Vagina (tissue), 2 donors: ENCODE results near the gene PCBP3. TPM values are rescaled to one million over a fixed set of nuclear protein-coding genes. Genes with fewer than 3 reads are reported as not detected.
A peak's percentile ranks its signal among the peaks of the same experiment; 100 is the strongest.

Experiments used
- DNase-seq, 2 donors: peaks; one replicate each; pipeline ENCODE4 v3.0.0-alpha.2; 2017; ENCODE audit errors: extremely low spot score in 2 of 2
- H3K27ac ChIP-seq: fragments of 200-600 bp; sonication (generic); one replicate; pipeline ENCODE4 v1.5.1; 2019
- H3K27me3 ChIP-seq: fragments of 200-600 bp; sonication (generic); one replicate; pipeline ENCODE4 v1.5.1; 2019
- H3K36me3 ChIP-seq, 2 donors: fragments of 200-600 bp; sonication (generic); one replicate each; pipeline ENCODE4 v1.5.1; 2017 to 2019
- H3K4me1 ChIP-seq: fragments of 200-600 bp; sonication (generic); one replicate; pipeline ENCODE4 v1.5.1; 2019
- H3K4me3 ChIP-seq, 2 donors: fragments of 200-600 bp; sonication (generic); 1 replicate in 1 of 2; 2 replicates in 1 of 2; pipeline ENCODE4 v1.5.1; 2016 to 2019
- H3K9me3 ChIP-seq: fragments of 200-600 bp; sonication (generic); one replicate; pipeline ENCODE4 v1.5.1; 2019
- CTCF ChIP-seq, 3 experiments: fragments of 450-650 bp in 2 of 3; fragments of 200-600 bp in 1 of 3; sonication (generic) in 1 of 3; IDR thresholded peaks; one replicate each; pipeline ENCODE4 v1.5.1; 2017 to 2019; ENCODE audit warnings: antibody characterized with exemption in 3 of 3, mild to moderate bottlenecking in 2 of 3, moderate library complexity in 2 of 3
- POLR2A ChIP-seq, 2 donors: fragments of 450-650 bp; IDR thresholded peaks; one replicate each; pipeline ENCODE4 v1.6.1; 2017; ENCODE audit warnings: antibody characterized with exemption in 2 of 2, mild to moderate bottlenecking in 2 of 2, moderate library complexity in 2 of 2
- POLR2AphosphoS5 ChIP-seq, 2 donors: sonication (generic); formaldehyde crosslinking; IDR thresholded peaks; one replicate each; pipeline ENCODE4 v1.9.0; 2017; ENCODE audit warnings: antibody characterized with exemption in 2 of 2, mild to moderate bottlenecking in 2 of 2, low read depth in 1 of 2; ENCODE audit not compliant: insufficient read depth in 1 of 2
- intact Hi-C: fragments of 100-400 bp; cut with DNase I; formaldehyde crosslinking; loops from one replicate; pipeline ENCODE4 v1.15.1; 2023
- total RNA-seq: library from RNA; depleted of rRNA; stranded (reverse); fragments of >200 nt; gene quantifications from one replicate; pipeline ENCODE4 v1.2.3, GENCODE V29; 2016

The PCBP3 gene
- total RNA-seq, 1 donor from 2014 or later: 4.9 TPM

GRCh38 chr21:45632160-45632559 is 11.4 kb upstream of the PCBP3 start:
- DNase-seq: peak in 1 of 2 donors; percentile 25
- Histone ChIP-seq H3K9me3 (no peaks in the 10 kb centered on the region), H3K27ac (no peak overlapping the region), H3K36me3 (no peaks in the 10 kb centered on the region), H3K27me3 (no peaks in the 10 kb centered on the region), H3K4me1 (no peaks in the 10 kb centered on the region), H3K4me3 (no peak overlapping the region)
- intact Hi-C loops: no loop called here
- TF ChIP-seq POLR2A (IDR thresholded peaks at IDR 0.05) (no peak), POLR2AphosphoS5 (IDR thresholded peaks at IDR 0.05; ENCODE audit: insufficient read depth in 1 of 2, low read depth in 1 of 2) (no peak), CTCF (IDR thresholded peaks at IDR 0.05) (no peak)

- TF ChIP-seq POLR2AphosphoS5 (IDR thresholded peaks at IDR 0.05; ENCODE audit: insufficient read depth in 1 of 2, low read depth in 1 of 2): no peak
- TF ChIP-seq CTCF (IDR thresholded peaks at IDR 0.05): no peak
- H3K27me3 ChIP-seq: no peaks in the 10 kb centered on the region
- no peaks in the 10 kb centered on the region for H3K36me3 ChIP-seq
- no peaks in the 10 kb centered on the region for H3K4me1 ChIP-seq
- H3K4me3 ChIP-seq: no peak overlapping the region
- no peaks in the 10 kb centered on the region for H3K9me3 ChIP-seq
- DNase-seq: peak; percentile 52 to 82
- intact Hi-C loops: no loop called here
- H3K27ac ChIP-seq: no peak overlapping the region
These were observed 10.8 kb upstream of the PCBP3 start for GRCh38 chr21:45632637-45633251.

GRCh38 chr21:45634511-45635183 is 8.9 kb upstream of the PCBP3 start:
- H3K9me3 ChIP-seq: no peaks in the 10 kb centered on the region
- H3K27ac ChIP-seq: no peak overlapping the region
- no peak for DNase-seq
- no peak overlapping the region for H3K4me3 ChIP-seq
- intact Hi-C loops: no loop called here
- no peaks in the 10 kb centered on the region for H3K4me1 ChIP-seq
- H3K36me3 ChIP-seq: no peaks in the 10 kb centered on the region
- no peaks in the 10 kb centered on the region for H3K27me3 ChIP-seq
- TF ChIP-seq CTCF (IDR thresholded peaks at IDR 0.05) (no peak), POLR2AphosphoS5 (IDR thresholded peaks at IDR 0.05; ENCODE audit: insufficient read depth in 1 of 2, low read depth in 1 of 2) (no peak)

GRCh38 chr21:45635271-45636151 is 8.0 kb upstream of the PCBP3 start:
- intact Hi-C loops: no loop called here
- no peaks in the 10 kb centered on the region for H3K9me3 ChIP-seq
- H3K4me3 ChIP-seq: no peak overlapping the region
- no peak overlapping the region for H3K27ac ChIP-seq
- no peaks in the 10 kb centered on the region for H3K27me3 ChIP-seq
- TF ChIP-seq CTCF (IDR thresholded peaks at IDR 0.05) (no peak), POLR2A (IDR thresholded peaks at IDR 0.05) (no peak), POLR2AphosphoS5 (IDR thresholded peaks at IDR 0.05; ENCODE audit: insufficient read depth in 1 of 2, low read depth in 1 of 2) (no peak)
- no peaks in the 10 kb centered on the region for H3K36me3 ChIP-seq
- DNase-seq: no peak
- H3K4me1 ChIP-seq: no peaks in the 10 kb centered on the region
